Measurements from ENCODE around the gene ECT2. TPM values are rescaled to one million over a fixed set of nuclear protein-coding genes. Genes with fewer than 3 reads are reported as not detected.

The ECT2 gene
- total and polyA plus RNA-seq, 2 of the 8 experiments (the other 6 are each of a cell fraction or from before 2014, with no cell fraction given): 19.5 to 88.7 TPM

- TF ChIP-seq SIN3A (conservative IDR thresholded peaks at IDR 0.05 in 1 of 2, IDR thresholded peaks at IDR 0.05 in 1 of 2; ENCODE audit: low read depth in 1 of 2, low read length in 2 of 2) (peak; percentile 54 to 75; a peak in 1 of 4 replicates), CREB1 (IDR thresholded peaks at IDR 0.05) (peak; percentile 65), PHF8 (conservative IDR thresholded peaks at IDR 0.05; ENCODE audit: low read depth, low read length) (peak; percentile 63; the same call in 1 of the 2 replicates), KDM5A (IDR thresholded peaks at IDR 0.05; ENCODE audit: low read length) (no peak), TBP (IDR thresholded peaks at IDR 0.05; ENCODE audit: low read depth, low read length) (peak; percentile 86), SAP30 (IDR thresholded peaks at IDR 0.05; ENCODE audit: insufficient read depth, insufficient replicate concordance, low read length) (peak; percentile 22)
- TF ChIP-seq, protein P1, sequence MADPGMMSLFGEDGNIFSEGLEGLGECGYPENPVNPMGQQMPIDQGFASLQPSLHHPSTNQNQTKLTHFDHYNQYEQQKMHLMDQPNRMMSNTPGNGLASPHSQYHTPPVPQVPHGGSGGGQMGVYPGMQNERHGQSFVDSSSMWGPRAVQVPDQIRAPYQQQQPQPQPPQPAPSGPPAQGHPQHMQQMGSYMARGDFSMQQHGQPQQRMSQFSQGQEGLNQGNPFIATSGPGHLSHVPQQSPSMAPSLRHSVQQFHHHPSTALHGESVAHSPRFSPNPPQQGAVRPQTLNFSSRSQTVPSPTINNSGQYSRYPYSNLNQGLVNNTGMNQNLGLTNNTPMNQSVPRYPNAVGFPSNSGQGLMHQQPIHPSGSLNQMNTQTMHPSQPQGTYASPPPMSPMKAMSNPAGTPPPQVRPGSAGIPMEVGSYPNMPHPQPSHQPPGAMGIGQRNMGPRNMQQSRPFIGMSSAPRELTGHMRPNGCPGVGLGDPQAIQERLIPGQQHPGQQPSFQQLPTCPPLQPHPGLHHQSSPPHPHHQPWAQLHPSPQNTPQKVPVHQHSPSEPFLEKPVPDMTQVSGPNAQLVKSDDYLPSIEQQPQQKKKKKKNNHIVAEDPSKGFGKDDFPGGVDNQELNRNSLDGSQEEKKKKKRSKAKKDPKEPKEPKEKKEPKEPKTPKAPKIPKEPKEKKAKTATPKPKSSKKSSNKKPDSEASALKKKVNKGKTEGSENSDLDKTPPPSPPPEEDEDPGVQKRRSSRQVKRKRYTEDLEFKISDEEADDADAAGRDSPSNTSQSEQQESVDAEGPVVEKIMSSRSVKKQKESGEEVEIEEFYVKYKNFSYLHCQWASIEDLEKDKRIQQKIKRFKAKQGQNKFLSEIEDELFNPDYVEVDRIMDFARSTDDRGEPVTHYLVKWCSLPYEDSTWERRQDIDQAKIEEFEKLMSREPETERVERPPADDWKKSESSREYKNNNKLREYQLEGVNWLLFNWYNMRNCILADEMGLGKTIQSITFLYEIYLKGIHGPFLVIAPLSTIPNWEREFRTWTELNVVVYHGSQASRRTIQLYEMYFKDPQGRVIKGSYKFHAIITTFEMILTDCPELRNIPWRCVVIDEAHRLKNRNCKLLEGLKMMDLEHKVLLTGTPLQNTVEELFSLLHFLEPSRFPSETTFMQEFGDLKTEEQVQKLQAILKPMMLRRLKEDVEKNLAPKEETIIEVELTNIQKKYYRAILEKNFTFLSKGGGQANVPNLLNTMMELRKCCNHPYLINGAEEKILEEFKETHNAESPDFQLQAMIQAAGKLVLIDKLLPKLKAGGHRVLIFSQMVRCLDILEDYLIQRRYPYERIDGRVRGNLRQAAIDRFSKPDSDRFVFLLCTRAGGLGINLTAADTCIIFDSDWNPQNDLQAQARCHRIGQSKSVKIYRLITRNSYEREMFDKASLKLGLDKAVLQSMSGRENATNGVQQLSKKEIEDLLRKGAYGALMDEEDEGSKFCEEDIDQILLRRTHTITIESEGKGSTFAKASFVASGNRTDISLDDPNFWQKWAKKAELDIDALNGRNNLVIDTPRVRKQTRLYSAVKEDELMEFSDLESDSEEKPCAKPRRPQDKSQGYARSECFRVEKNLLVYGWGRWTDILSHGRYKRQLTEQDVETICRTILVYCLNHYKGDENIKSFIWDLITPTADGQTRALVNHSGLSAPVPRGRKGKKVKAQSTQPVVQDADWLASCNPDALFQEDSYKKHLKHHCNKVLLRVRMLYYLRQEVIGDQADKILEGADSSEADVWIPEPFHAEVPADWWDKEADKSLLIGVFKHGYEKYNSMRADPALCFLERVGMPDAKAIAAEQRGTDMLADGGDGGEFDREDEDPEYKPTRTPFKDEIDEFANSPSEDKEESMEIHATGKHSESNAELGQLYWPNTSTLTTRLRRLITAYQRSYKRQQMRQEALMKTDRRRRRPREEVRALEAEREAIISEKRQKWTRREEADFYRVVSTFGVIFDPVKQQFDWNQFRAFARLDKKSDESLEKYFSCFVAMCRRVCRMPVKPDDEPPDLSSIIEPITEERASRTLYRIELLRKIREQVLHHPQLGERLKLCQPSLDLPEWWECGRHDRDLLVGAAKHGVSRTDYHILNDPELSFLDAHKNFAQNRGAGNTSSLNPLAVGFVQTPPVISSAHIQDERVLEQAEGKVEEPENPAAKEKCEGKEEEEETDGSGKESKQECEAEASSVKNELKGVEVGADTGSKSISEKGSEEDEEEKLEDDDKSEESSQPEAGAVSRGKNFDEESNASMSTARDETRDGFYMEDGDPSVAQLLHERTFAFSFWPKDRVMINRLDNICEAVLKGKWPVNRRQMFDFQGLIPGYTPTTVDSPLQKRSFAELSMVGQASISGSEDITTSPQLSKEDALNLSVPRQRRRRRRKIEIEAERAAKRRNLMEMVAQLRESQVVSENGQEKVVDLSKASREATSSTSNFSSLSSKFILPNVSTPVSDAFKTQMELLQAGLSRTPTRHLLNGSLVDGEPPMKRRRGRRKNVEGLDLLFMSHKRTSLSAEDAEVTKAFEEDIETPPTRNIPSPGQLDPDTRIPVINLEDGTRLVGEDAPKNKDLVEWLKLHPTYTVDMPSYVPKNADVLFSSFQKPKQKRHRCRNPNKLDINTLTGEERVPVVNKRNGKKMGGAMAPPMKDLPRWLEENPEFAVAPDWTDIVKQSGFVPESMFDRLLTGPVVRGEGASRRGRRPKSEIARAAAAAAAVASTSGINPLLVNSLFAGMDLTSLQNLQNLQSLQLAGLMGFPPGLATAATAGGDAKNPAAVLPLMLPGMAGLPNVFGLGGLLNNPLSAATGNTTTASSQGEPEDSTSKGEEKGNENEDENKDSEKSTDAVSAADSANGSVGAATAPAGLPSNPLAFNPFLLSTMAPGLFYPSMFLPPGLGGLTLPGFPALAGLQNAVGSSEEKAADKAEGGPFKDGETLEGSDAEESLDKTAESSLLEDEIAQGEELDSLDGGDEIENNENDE (IDR thresholded peaks at IDR 0.05; ENCODE audit: insufficient replicate concordance, low read length): no peak
- TF ChIP-seq, protein P2, sequence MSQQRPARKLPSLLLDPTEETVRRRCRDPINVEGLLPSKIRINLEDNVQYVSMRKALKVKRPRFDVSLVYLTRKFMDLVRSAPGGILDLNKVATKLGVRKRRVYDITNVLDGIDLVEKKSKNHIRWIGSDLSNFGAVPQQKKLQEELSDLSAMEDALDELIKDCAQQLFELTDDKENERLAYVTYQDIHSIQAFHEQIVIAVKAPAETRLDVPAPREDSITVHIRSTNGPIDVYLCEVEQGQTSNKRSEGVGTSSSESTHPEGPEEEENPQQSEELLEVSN (IDR thresholded peaks at IDR 0.05): 0 out of 2 replicates have a peak, but pooled peaks have one; percentile 37
Measured at GRCh38 chr3:172710664-172711453, 39.7 kb upstream of the ECT2 start, which contains the start of gene NCEH1 (continued).
